ENCODE results near the gene DMBT1.

GRCh38 chr10:122640921-122641320 is 80.4 kb downstream of the DMBT1 start:
- TF ChIP-seq, protein P1, sequence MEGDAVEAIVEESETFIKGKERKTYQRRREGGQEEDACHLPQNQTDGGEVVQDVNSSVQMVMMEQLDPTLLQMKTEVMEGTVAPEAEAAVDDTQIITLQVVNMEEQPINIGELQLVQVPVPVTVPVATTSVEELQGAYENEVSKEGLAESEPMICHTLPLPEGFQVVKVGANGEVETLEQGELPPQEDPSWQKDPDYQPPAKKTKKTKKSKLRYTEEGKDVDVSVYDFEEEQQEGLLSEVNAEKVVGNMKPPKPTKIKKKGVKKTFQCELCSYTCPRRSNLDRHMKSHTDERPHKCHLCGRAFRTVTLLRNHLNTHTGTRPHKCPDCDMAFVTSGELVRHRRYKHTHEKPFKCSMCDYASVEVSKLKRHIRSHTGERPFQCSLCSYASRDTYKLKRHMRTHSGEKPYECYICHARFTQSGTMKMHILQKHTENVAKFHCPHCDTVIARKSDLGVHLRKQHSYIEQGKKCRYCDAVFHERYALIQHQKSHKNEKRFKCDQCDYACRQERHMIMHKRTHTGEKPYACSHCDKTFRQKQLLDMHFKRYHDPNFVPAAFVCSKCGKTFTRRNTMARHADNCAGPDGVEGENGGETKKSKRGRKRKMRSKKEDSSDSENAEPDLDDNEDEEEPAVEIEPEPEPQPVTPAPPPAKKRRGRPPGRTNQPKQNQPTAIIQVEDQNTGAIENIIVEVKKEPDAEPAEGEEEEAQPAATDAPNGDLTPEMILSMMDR (IDR thresholded peaks at IDR 0.05) = no peak
- TF ChIP-seq POLR2A (IDR thresholded peaks at IDR 0.05; ENCODE audit: low read depth) (no peak), POLR2AphosphoS5 (IDR thresholded peaks at IDR 0.05) (no peak), EP300 (IDR thresholded peaks at IDR 0.05) (no peak)
